Colonic mucosa (tissue), 4 donors: Measurements from ENCODE around the gene JAZF1. TPM values are rescaled to one million over a fixed set of nuclear protein-coding genes. Genes with fewer than 3 reads are reported as not detected.

ENCODE experiments used
- DNase-seq: peaks from one replicate; pipeline ENCODE4 v3.0.0-alpha.2; 2020
- H3K27ac ChIP-seq: fragments of 200-600 bp; one replicate; pipeline ENCODE4 v1.8.0; 2021
- H3K27me3 ChIP-seq: fragments of 200-600 bp; one replicate; pipeline ENCODE4 v1.8.0; 2021
- H3K36me3 ChIP-seq: fragments of 200-600 bp; one replicate; pipeline ENCODE4 v1.8.0; 2021
- H3K4me1 ChIP-seq: fragments of 200-600 bp; one replicate; pipeline ENCODE4 v1.8.0; 2021; ENCODE audit warnings: mild to moderate bottlenecking
- H3K4me3 ChIP-seq: fragments of 200-600 bp; one replicate; pipeline ENCODE4 v1.8.0; 2021
- H3K9ac ChIP-seq, 2 donors: one replicate each; pipeline ENCODE4 v1.7.0; 2013; ENCODE audit warnings: control low read depth in 2 of 2, low read depth in 2 of 2, low read length in 2 of 2
- H3K9me3 ChIP-seq: fragments of 200-600 bp; one replicate; pipeline ENCODE4 v1.8.0; 2021
- CTCF ChIP-seq: fragments of 200-600 bp; IDR thresholded peaks from one replicate; pipeline ENCODE4 v1.8.0; 2022; ENCODE audit warnings: antibody characterized with exemption, mild to moderate bottlenecking
- intact Hi-C: fragments of 100-400 bp; cut with DNase I; formaldehyde crosslinking; loops from one replicate; pipeline ENCODE4 v1.14.1; 2022
- total RNA-seq, 2 donors: library from RNA; stranded (reverse); fragmentation: NEBNext Ultra II Directional in 1 of 2; extraction: Animal tissue kit (Norgen Biotek cat#: 25700) in 1 of 2; gene quantifications; one replicate each; pipeline ENCODE4 v1.2.1, GENCODE V29; 2021
- donor health status: healthy.
- donor health status: DM: no; HTN: no; CAD: no.
- donor health status: DM: no; HTN: no; CAD: no.

The JAZF1 gene
- total RNA-seq, 2 donors from 2014 or later, result 1.8 to 10.1 TPM

DNA sequence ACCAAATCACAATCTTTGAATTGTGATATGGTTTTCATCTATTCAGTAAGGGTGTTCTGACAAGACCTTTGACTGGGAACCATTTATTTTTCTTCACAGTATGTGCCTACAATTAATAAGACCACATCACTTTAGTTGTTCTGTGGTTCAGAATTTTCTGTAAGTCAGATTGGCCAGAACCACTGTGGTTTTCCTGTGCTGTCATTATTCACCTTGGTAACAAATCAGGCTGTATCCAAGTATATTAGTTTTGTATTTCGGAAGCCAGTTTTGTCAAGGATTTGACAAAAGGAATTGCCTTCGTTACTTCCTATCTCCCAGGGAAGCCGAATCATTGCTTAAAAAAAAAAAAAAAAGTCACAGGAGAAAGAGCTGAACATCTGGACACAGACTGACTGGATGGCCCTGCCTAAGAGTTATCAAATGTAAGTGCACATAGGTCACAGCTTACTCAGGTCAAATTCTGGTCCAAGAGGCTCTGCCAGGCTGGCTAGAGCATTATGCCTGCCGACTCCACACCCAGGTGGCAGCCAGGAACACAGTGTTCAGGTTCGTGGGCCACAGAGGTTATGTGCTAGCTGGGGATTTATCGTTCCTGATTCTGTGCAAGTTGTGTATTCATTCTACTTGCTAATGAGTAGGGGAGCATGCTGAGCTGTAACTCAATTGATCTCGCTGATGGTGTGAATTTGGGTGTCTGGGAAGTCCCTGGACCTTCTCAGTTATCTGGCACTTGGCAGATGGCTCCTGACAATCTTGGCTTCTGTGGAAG, 175.3 kb downstream of the JAZF1 start:
- Histone ChIP-seq H3K36me3 (no peaks in the 10 kb centered on the region), H3K27ac (no peak overlapping the region), H3K9me3 (no peaks in the 10 kb centered on the region), H3K27me3 (no peaks in the 10 kb centered on the region), H3K9ac (no peak overlapping the region), H3K4me1 (no peaks in the 10 kb centered on the region), H3K4me3 (no peak overlapping the region)
- no peak for DNase-seq
- intact Hi-C loops, result no loop called here
- TF ChIP-seq CTCF, result no peak

- TF ChIP-seq CTCF, result no peak
- H3K9me3 ChIP-seq, result no peaks in the 10 kb centered on the region
- no peak for DNase-seq
Observed at GRCh38 chr7:28003408-28003807, 177.2 kb downstream of the JAZF1 start.

DNA sequence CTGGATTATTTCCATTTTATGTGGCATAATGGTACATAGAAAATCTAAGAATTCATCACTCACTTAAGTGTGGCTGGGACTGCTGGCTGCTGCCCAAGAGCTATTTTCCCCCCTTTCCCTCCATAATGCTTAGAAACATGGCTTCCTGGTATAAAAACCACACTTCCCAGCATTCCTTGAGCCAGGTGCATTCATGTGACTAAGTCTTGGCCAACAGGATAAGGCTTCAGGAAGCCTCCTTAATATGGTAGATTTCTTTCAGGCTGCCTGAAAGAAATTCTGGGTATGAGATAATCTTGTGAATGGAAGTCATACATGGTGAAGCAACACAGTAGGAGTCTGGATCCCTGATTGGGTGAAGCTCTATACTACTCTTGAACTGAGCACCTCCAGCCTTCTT, 178.0 kb downstream of the JAZF1 start:
- Histone ChIP-seq H3K4me3 (no peak overlapping the region), H3K9ac (no peak overlapping the region), H3K27ac (no peak overlapping the region), H3K36me3 (no peaks in the 10 kb centered on the region), H3K9me3 (no peaks in the 10 kb centered on the region), H3K27me3 (no peaks in the 10 kb centered on the region), H3K4me1 (no peaks in the 10 kb centered on the region)
- no peak for TF ChIP-seq CTCF
- DNase-seq, result no peak
- intact Hi-C loops, result no loop called here

More at GRCh38 chr7:28003408-28003807, 177.2 kb downstream of the JAZF1 start:
- no peaks in the 10 kb centered on the region for H3K4me1 ChIP-seq
- no peaks in the 10 kb centered on the region for H3K27me3 ChIP-seq
- H3K9ac ChIP-seq, result no peak overlapping the region
- no peaks in the 10 kb centered on the region for H3K36me3 ChIP-seq
- H3K4me3 ChIP-seq, result no peak overlapping the region
- no peak overlapping the region for H3K27ac ChIP-seq
- intact Hi-C loops, result no loop called here

GRCh38 chr7:28001896-28002295, 178.7 kb downstream of the JAZF1 start:
- no peak for TF ChIP-seq CTCF
- H3K4me1 ChIP-seq, result no peaks in the 10 kb centered on the region
- H3K27ac ChIP-seq, result no peak overlapping the region
- H3K9ac ChIP-seq, result no peak overlapping the region
- H3K36me3 ChIP-seq, result no peaks in the 10 kb centered on the region
- H3K27me3 ChIP-seq, result no peaks in the 10 kb centered on the region
- intact Hi-C loops, result no loop called here
- DNase-seq, result no peak
- no peaks in the 10 kb centered on the region for H3K9me3 ChIP-seq
- H3K4me3 ChIP-seq, result no peak overlapping the region

DNA sequence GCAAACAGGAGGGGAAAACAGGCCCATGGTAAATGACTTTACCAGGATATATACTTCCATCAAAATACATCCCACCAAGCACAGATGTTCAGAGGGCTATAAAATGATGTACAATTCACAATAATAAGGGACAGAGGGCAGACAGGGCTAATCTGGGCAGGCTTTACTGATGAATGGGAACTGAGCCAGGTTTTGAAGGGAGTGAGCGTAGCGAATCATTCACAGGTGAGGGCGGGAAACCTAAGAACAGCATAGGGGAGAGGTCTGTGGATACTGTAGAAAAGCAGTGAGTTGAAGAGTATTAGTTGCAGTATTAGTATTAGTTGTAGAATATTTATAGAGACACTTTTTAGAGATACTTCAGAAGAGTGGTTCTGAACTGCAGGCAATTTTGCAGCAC, 180.8 kb downstream of the JAZF1 start:
- Histone ChIP-seq H3K9me3 (no peaks in the 10 kb centered on the region), H3K4me1 (peaks cover 3% of the 10 kb centered on the region), H3K27me3 (no peaks in the 10 kb centered on the region), H3K4me3 (no peak overlapping the region), H3K36me3 (no peaks in the 10 kb centered on the region), H3K27ac (no peak overlapping the region), H3K9ac (no peak overlapping the region)
- TF ChIP-seq CTCF, result no peak
- intact Hi-C loops, result no loop called here
- no peak for DNase-seq
